ENCODE results near the gene KLHDC7A. TPM values are rescaled to one million over a fixed set of nuclear protein-coding genes. Genes with fewer than 3 reads are reported as not detected.

Gene KLHDC7A
- total and polyA plus RNA-seq, 10 of the 15 experiments (the other 5 are each of a cell fraction or from before 2014, with no cell fraction given) = not detected

DNA sequence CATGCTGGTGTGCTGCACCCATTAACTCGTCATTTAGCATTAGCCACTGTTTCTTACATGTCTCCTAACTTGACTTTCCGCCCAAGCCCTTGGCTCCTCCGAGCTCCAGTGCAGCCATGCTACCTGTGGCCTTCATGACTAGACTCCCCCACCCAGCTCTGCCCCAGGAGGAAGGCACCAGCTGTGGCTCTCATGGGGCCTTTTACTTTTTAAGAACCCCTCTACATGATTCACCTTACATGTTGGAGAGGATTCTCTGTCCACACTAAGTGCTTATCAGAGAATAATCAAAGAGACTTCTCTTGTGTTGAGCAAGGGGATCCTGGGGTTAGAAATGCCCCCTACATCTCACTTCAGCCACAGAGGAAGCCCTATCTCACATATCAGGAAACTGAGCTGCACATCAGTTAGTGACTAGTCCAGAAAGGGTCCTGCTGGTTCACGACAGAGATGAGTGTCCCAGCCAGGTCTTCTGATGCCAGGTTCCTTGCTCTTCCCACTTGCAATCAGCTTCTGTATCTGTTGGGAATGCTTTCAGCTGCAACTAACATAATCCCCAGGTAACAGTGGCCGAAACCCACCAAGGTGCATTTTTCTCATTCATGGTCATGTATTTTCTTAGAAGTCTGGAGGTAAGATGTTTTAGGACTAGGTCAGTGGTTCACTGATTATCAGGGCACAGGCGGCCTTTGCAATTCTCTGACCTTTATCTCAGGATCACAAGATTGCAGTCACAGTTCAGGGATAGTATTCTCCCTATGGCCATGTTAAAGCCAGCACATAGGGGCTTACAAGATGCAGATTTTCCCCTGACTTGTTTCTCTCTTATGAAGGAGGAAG, 45.9 kb downstream of the KLHDC7A start:
- no peak overlapping the region for H3K4me3 ChIP-seq
- H3K27ac ChIP-seq (ENCODE audit: control insufficient read depth, insufficient read depth) = no peak overlapping the region
- WGBS (ENCODE audit: insufficient coverage, insufficient replicate concordance, low lambda C conversion rate, missing lambda C conversion rate) = 5% methylated on average over 6 of the region's 6 CpGs
- ChIA-PET POLR2A (no interaction called here), RAD21 (ENCODE audit: unreplicated experiment) (no interaction called here), SMC1A (ENCODE audit: uncharacterized antibody, unreplicated experiment) (no interaction called here), CTCF (interaction anchor here (0.5 to 0.6 kb wide), 2 partner anchors 747 to 1027 kb away, joined by 3 read pairs; no protein-coding TSS in a partner anchor)
- H3K9me3 ChIP-seq (replicated peaks; ENCODE audit: control insufficient read depth, insufficient read depth, low read length) = no peaks in the 10 kb centered on the region
- H3K4me2 ChIP-seq (ENCODE audit: control insufficient read depth, insufficient read depth) = no peak overlapping the region
- H2AFZ ChIP-seq (ENCODE audit: control insufficient read depth, low read depth, low read length) = no peak overlapping the region
- BruUV-seq (replicated peaks) = no TSS peak
- H3K4me1 ChIP-seq (ENCODE audit: control insufficient read depth, insufficient read depth, low read length) = no peaks in the 10 kb centered on the region
- intact Hi-C loops (cut with micrococcal nuclease; ENCODE audit: unreplicated experiment) (no loop called here), in situ Hi-C loops (cut with MboI) (no loop called here)
- no peak for TF ChIP-seq CTCF (IDR thresholded peaks at IDR 0.05 in 2 of 3, conservative IDR thresholded peaks at IDR 0.05 in 1 of 3; ENCODE audit: control insufficient read depth in 2 of 3, extremely low read depth in 1 of 3, insufficient read depth in 1 of 3, low read depth in 3 of 3, low read length in 3 of 3)
- TF ChIP-seq SPI1 (IDR thresholded peaks at IDR 0.05; ENCODE audit: borderline replicate concordance, insufficient read depth, low read depth, low read length) = no peak
- no peaks in the 10 kb centered on the region for H3K36me3 ChIP-seq (ENCODE audit: control insufficient read depth in 2 of 2, insufficient read depth in 2 of 2, low read length in 1 of 2)
- no peaks in the 10 kb centered on the region for H4K20me1 ChIP-seq (ENCODE audit: control insufficient read depth, insufficient read depth)
- FAIRE-seq = no peak
- no peak overlapping the region for H3K9ac ChIP-seq (ENCODE audit: control insufficient read depth, insufficient read depth, low read length)
- H3K27me3 ChIP-seq (replicated peaks in 1 of 2; ENCODE audit: control insufficient read depth in 2 of 2, insufficient read depth in 2 of 2, low read length in 1 of 2) = no peaks in the 10 kb centered on the region
- ATAC-seq = no peak
- DNase-seq (ENCODE audit: low read depth, low spot score) = no peak
- H3K79me2 ChIP-seq (ENCODE audit: control insufficient read depth, insufficient read depth, low read length) = no peaks in the 10 kb centered on the region

GRCh38 chr1:18527514-18527913, 46.8 kb downstream of the KLHDC7A start:
- WGBS (ENCODE audit: insufficient coverage, insufficient replicate concordance, low lambda C conversion rate, missing lambda C conversion rate) = 3% methylated on average over 4 of the region's 4 CpGs
- ChIA-PET SMC1A (ENCODE audit: uncharacterized antibody, unreplicated experiment) (no interaction called here), CTCF (interaction anchor here (0.6 kb wide), 1 partner anchor 748 kb away, joined by 3 read pairs; no protein-coding TSS in a partner anchor), RAD21 (ENCODE audit: unreplicated experiment) (no interaction called here), POLR2A (no interaction called here)
- H3K4me1 ChIP-seq (ENCODE audit: control insufficient read depth, insufficient read depth, low read length) = no peaks in the 10 kb centered on the region
- no peak overlapping the region for H3K4me3 ChIP-seq
- no peak for FAIRE-seq
- BruUV-seq (replicated peaks) = no TSS peak
- H2AFZ ChIP-seq (ENCODE audit: control insufficient read depth, low read depth, low read length) = no peak overlapping the region
- H4K20me1 ChIP-seq (ENCODE audit: control insufficient read depth, insufficient read depth) = no peaks in the 10 kb centered on the region
- H3K4me2 ChIP-seq (ENCODE audit: control insufficient read depth, insufficient read depth) = no peak overlapping the region
- TF ChIP-seq CTCF (IDR thresholded peaks at IDR 0.05 in 2 of 3, conservative IDR thresholded peaks at IDR 0.05 in 1 of 3; ENCODE audit: control insufficient read depth in 2 of 3, extremely low read depth in 1 of 3, insufficient read depth in 1 of 3, low read depth in 3 of 3, low read length in 3 of 3) = no peak
- TF ChIP-seq EZH2 (IDR thresholded peaks at IDR 0.05; ENCODE audit: borderline replicate concordance, control insufficient read depth, low read depth, low read length) = no peak
- intact Hi-C loops (cut with micrococcal nuclease; ENCODE audit: unreplicated experiment) (no loop called here), in situ Hi-C loops (cut with MboI) (no loop called here)
- no peak overlapping the region for H3K9ac ChIP-seq (ENCODE audit: control insufficient read depth, insufficient read depth, low read length)
- no peak for DNase-seq (ENCODE audit: low read depth, low spot score)
- H3K79me2 ChIP-seq (ENCODE audit: control insufficient read depth, insufficient read depth, low read length) = no peaks in the 10 kb centered on the region
- no peak for ATAC-seq
- no peaks in the 10 kb centered on the region for H3K9me3 ChIP-seq (replicated peaks; ENCODE audit: control insufficient read depth, insufficient read depth, low read length)
- H3K27ac ChIP-seq (ENCODE audit: control insufficient read depth, insufficient read depth) = no peak overlapping the region
- H3K36me3 ChIP-seq (ENCODE audit: control insufficient read depth in 2 of 2, insufficient read depth in 2 of 2, low read length in 1 of 2) = no peaks in the 10 kb centered on the region
- H3K27me3 ChIP-seq (replicated peaks in 1 of 2; ENCODE audit: control insufficient read depth in 2 of 2, insufficient read depth in 2 of 2, low read length in 1 of 2) = no peaks in the 10 kb centered on the region; a peak in 1 of 4 replicates

All from GM12878 (cell line).